HepG2 (cell line): ENCODE data around the gene WDR86. TPM values are rescaled to one million over a fixed set of nuclear protein-coding genes. Genes with fewer than 3 reads are reported as not detected.

ENCODE experiments used
- AHR ChIP-seq: IDR thresholded peaks from 2 replicates; pipeline ENCODE4 v1.6.1; 2018; ENCODE audit warnings: missing genetic modification reagents, missing compliant biosample characterization
- ASH2L ChIP-seq: fragments of 300-600, 200-600 bp; sonication (generic); IDR thresholded peaks from 2 replicates; pipeline ENCODE4 v1.7.0; 2017; ENCODE audit warnings: low read depth, mild to moderate bottlenecking, moderate library complexity, mixed read lengths, low read length; ENCODE audit not compliant: insufficient read length
- FOXK1 ChIP-seq: sonication (generic); formaldehyde crosslinking; IDR thresholded peaks from 2 replicates; pipeline ENCODE4 v1.4.0; 2020; ENCODE audit warnings: low read depth, missing genetic modification reagents, borderline replicate concordance
- HDAC6 ChIP-seq: fragments of 200-600 bp; sonication (generic); IDR thresholded peaks from 2 replicates; pipeline ENCODE4 v1.7.0; 2017; ENCODE audit warnings: mild to moderate bottlenecking, antibody characterized with exemption, low read length, low read depth
- KAT7 ChIP-seq: IDR thresholded peaks from 2 replicates; pipeline ENCODE4 v1.6.1; 2018; ENCODE audit warnings: borderline replicate concordance, missing compliant biosample characterization
- KLF6 ChIP-seq: IDR thresholded peaks from 2 replicates; pipeline ENCODE4 v1.8.0; 2016; ENCODE audit warnings: missing biosample characterization, missing genetic modification reagents
- MBD4 ChIP-seq: IDR thresholded peaks from 2 replicates; pipeline ENCODE4 v1.6.1; 2012; ENCODE audit warnings: low read length, inconsistent platforms, borderline replicate concordance
- THYN1 ChIP-seq: sonication (generic); formaldehyde crosslinking; IDR thresholded peaks from 2 replicates; pipeline ENCODE4 v1.8.1; 2023; ENCODE audit warnings: low read depth, mild to moderate bottlenecking, moderate library complexity, missing genetic modification reagents, borderline replicate concordance
- TMF1 ChIP-seq: sonication (generic); formaldehyde crosslinking; IDR thresholded peaks from 2 replicates; pipeline ENCODE4 v1.8.1; 2022; ENCODE audit warnings: low read depth, missing genetic modification reagents
- ZSCAN31 ChIP-seq: sonication (generic); formaldehyde crosslinking; IDR thresholded peaks from 2 replicates; pipeline ENCODE4 v1.5.0; 2020; ENCODE audit warnings: low read depth, mild to moderate bottlenecking, missing genetic modification reagents
- polyA plus RNA-seq, 8 experiments: library from polyadenylated mRNA; depleted of rRNA in 3 of 8; stranded (reverse) in 7 of 8; unstranded in 1 of 8; fragments of >200 nt; fragmentation: Illumina TruSeq in 4 of 8; extraction: Trizol in 4 of 8; gene quantifications; 2 replicates each; pipeline versions ENCODE4 v1.2.1 to v1.2.3, GENCODE V29; 2011 to 2016; ENCODE audit warnings: low read depth in 4 of 8, missing spikeins in 1 of 8, mixed read lengths in 1 of 8; ENCODE audit not compliant: insufficient read depth in 1 of 8
- total RNA-seq, 5 experiments: library from RNA; depleted of rRNA; stranded (reverse); fragments of >200 nt; fragmentation: Illumina TruSeq; extraction: Trizol; gene quantifications; 2 replicates each; pipeline ENCODE4 v1.2.3, GENCODE V29; 2016; ENCODE audit warnings: low read depth in 1 of 5
- TF ChIP-seq, protein P1 (sequence below): sonication (generic); formaldehyde crosslinking; IDR thresholded peaks from 2 replicates; pipeline ENCODE4 v1.4.0; 2020; ENCODE audit warnings: missing genetic modification reagents, mild to moderate bottlenecking, borderline replicate concordance
- TF ChIP-seq, protein P2 (sequence below), 2 experiments: sonication (generic) in 1 of 2; formaldehyde crosslinking in 1 of 2; IDR thresholded peaks; 2 replicates each; pipeline versions ENCODE4 v1.4.0 to v1.6.1; 2016 to 2020; ENCODE audit warnings: borderline replicate concordance in 1 of 2, low read depth in 1 of 2, mild to moderate bottlenecking in 1 of 2, missing genetic modification reagents in 1 of 2
- TF ChIP-seq, protein P3 (sequence below): sonication (generic); formaldehyde crosslinking; IDR thresholded peaks from 2 replicates; pipeline ENCODE4 v1.4.0; 2020; ENCODE audit warnings: mild to moderate bottlenecking, missing genetic modification reagents
- TF ChIP-seq, protein P4 (sequence below): sonication (generic); formaldehyde crosslinking; IDR thresholded peaks from 2 replicates; pipeline ENCODE4 v1.4.0; 2020; ENCODE audit warnings: missing genetic modification reagents
- TF ChIP-seq, protein P5 (sequence below): sonication (generic); formaldehyde crosslinking; IDR thresholded peaks from 2 replicates; pipeline ENCODE4 v1.8.0; 2022; ENCODE audit warnings: missing genetic modification reagents, mild to moderate bottlenecking, moderate library complexity, borderline replicate concordance

The WDR86 gene
- total and polyA plus RNA-seq, 2 of the 13 experiments (the other 11 are each of a cell fraction or from before 2014, with no cell fraction given) = 0.11 to 2.9 TPM

DNA sequence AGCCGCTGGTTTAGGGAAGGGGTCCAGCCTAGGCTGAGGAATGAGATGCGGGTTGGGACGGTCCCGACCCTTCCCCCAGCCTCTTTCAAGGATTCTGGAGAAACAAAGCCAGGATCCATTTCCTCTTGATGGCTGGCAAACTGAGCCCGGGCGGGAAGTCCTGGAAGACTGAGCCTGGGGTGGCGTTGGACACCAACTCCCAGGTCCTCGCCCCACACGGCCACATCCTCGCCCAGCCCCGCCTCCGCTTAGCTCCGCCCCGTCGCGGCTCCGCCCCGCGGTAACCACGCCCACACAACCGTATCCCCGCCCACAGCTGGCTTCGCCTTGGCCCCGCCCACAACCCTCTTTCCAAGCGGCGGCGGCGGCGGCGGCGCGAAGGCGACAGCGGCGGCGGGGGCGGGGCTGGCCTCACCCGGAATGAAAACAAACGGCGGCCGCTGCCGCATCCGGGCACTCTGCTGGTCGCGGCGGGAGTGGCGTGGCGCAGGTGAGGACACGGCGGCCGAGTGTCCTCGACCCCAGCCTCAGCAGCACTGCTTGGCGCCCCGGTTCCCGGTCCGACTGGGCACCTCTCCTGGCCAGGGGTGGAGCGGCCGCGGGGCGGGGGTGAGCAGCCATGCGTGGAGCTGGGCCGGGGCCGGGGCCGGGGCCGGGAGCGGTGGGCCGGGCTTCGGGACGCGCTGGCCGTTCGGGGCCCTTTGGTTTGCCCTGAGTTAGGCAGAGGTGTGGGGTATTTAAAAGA is 68.3 kb downstream of the WDR86 start, which contains the start of gene NUB1 (continued):
- TF ChIP-seq THYN1 = peak; percentile 75; the same call in 1 of the 2 replicates
- TF ChIP-seq, protein P1, sequence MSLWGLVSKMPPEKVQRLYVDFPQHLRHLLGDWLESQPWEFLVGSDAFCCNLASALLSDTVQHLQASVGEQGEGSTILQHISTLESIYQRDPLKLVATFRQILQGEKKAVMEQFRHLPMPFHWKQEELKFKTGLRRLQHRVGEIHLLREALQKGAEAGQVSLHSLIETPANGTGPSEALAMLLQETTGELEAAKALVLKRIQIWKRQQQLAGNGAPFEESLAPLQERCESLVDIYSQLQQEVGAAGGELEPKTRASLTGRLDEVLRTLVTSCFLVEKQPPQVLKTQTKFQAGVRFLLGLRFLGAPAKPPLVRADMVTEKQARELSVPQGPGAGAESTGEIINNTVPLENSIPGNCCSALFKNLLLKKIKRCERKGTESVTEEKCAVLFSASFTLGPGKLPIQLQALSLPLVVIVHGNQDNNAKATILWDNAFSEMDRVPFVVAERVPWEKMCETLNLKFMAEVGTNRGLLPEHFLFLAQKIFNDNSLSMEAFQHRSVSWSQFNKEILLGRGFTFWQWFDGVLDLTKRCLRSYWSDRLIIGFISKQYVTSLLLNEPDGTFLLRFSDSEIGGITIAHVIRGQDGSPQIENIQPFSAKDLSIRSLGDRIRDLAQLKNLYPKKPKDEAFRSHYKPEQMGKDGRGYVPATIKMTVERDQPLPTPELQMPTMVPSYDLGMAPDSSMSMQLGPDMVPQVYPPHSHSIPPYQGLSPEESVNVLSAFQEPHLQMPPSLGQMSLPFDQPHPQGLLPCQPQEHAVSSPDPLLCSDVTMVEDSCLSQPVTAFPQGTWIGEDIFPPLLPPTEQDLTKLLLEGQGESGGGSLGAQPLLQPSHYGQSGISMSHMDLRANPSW (CRISPR knock-in tag) = no peak
- TF ChIP-seq, protein P2, sequence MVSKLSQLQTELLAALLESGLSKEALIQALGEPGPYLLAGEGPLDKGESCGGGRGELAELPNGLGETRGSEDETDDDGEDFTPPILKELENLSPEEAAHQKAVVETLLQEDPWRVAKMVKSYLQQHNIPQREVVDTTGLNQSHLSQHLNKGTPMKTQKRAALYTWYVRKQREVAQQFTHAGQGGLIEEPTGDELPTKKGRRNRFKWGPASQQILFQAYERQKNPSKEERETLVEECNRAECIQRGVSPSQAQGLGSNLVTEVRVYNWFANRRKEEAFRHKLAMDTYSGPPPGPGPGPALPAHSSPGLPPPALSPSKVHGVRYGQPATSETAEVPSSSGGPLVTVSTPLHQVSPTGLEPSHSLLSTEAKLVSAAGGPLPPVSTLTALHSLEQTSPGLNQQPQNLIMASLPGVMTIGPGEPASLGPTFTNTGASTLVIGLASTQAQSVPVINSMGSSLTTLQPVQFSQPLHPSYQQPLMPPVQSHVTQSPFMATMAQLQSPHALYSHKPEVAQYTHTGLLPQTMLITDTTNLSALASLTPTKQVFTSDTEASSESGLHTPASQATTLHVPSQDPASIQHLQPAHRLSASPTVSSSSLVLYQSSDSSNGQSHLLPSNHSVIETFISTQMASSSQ (IDR thresholded peaks at IDR 0.05; ENCODE audit: low read depth) = no peak
- TF ChIP-seq, protein P2 (CRISPR knock-in tag; IDR thresholded peaks at IDR 0.05; ENCODE audit: borderline replicate concordance) = peak; percentile 58; the same call in 1 of the 2 replicates
- no peak; the same call in 1 of the 2 replicates for TF ChIP-seq ZSCAN31 (CRISPR knock-in tag)
- TF ChIP-seq FOXK1 = peak; percentile 98; the same call in 1 of the 2 replicates
- TF ChIP-seq, protein P3, sequence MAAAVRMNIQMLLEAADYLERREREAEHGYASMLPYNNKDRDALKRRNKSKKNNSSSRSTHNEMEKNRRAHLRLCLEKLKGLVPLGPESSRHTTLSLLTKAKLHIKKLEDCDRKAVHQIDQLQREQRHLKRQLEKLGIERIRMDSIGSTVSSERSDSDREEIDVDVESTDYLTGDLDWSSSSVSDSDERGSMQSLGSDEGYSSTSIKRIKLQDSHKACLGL (CRISPR knock-in tag) = no peak
- TF ChIP-seq ASH2L = peak; percentile 80
- TF ChIP-seq, protein P4, sequence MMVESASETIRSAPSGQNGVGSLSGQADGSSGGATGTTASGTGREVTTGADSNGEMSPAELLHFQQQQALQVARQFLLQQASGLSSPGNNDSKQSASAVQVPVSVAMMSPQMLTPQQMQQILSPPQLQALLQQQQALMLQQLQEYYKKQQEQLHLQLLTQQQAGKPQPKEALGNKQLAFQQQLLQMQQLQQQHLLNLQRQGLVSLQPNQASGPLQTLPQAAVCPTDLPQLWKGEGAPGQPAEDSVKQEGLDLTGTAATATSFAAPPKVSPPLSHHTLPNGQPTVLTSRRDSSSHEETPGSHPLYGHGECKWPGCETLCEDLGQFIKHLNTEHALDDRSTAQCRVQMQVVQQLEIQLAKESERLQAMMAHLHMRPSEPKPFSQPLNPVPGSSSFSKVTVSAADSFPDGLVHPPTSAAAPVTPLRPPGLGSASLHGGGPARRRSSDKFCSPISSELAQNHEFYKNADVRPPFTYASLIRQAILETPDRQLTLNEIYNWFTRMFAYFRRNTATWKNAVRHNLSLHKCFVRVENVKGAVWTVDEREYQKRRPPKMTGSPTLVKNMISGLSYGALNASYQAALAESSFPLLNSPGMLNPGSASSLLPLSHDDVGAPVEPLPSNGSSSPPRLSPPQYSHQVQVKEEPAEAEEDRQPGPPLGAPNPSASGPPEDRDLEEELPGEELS (CRISPR knock-in tag) = peak; percentile 44; the same call in 1 of the 2 replicates
- peak; percentile 77; the same call in 1 of the 2 replicates for TF ChIP-seq TMF1 (CRISPR knock-in tag)
- peak; percentile 61; the same call in 1 of the 2 replicates for TF ChIP-seq KLF6 (CRISPR knock-in tag)
- peak; percentile 93 for TF ChIP-seq KAT7
- TF ChIP-seq HDAC6 = no peak
- TF ChIP-seq MBD4 = no peak
- no peak for TF ChIP-seq AHR (CRISPR knock-in tag)
- TF ChIP-seq, protein P5, sequence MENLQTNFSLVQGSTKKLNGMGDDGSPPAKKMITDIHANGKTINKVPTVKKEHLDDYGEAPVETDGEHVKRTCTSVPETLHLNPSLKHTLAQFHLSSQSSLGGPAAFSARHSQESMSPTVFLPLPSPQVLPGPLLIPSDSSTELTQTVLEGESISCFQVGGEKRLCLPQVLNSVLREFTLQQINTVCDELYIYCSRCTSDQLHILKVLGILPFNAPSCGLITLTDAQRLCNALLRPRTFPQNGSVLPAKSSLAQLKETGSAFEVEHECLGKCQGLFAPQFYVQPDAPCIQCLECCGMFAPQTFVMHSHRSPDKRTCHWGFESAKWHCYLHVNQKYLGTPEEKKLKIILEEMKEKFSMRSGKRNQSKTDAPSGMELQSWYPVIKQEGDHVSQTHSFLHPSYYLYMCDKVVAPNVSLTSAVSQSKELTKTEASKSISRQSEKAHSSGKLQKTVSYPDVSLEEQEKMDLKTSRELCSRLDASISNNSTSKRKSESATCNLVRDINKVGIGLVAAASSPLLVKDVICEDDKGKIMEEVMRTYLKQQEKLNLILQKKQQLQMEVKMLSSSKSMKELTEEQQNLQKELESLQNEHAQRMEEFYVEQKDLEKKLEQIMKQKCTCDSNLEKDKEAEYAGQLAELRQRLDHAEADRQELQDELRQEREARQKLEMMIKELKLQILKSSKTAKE = peak; percentile 39; the same call in 1 of the 2 replicates
